Measurements from ENCODE around the gene SPAG16.

SPAG16 gene

GRCh38 chr2:214180686-214181085 is 896.4 kb downstream of the SPAG16 start:
- DNase-seq (ENCODE audit: low spot score): no peak

DNA sequence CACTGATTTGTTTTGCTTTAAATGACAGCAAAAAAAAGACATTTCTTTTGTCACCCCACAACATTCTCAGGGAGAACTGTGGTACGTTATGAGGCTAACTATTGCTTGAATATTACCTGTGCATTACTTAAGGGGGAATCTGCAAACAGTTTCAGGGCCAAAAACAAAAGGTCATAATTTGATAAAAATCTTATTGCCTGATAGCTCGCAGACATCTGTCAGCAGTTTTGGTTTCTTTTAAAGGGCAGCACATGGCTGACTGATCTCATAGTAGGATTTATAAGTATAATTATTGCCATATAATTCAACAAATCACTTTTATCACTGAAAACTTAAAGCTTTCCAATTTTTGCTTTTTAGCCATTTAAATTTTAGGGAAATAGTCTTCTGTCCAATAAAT is 900.2 kb downstream of the SPAG16 start:
- no peak for DNase-seq (ENCODE audit: low spot score)

DNA sequence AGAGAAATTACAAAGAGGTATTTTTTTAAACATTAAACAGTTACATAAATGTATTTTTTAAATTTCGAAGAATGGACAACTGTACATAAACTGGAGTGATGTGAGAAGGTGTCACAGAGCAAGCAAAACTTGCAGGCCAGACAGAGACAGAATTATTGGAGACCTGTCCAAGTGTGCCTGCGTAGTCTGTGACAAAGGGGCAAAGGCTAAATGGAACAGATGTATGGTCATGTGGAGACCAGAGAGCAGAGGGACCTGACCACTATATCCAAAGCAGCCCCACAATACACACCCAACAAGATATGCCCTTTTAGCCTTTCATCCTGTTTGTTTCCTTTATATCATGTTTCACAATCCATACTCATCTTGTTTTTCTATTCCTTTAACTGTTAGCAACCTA is 901.3 kb downstream of the SPAG16 start:
- DNase-seq (ENCODE audit: low spot score): no peak

DNA sequence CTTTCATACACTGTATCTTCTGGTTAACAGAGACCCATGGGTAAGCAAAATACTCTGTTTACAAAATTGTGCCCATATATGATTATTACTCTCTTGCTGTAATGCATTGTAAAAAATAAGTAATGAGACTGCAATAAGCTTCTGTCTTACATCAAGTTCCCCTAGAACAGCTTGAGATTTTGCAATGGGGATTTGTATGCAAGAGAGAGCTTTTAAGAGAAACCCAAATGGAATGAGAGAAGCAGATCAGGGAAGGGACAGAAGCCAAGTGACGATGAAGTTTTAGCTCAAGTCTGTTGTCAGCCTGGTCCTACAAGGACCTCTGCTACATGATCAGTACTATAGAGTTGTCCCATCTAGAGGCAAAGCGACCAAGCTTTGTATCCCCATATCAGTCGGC is 908.4 kb downstream of the SPAG16 start:
- no peak for DNase-seq (ENCODE audit: low spot score)

DNA sequence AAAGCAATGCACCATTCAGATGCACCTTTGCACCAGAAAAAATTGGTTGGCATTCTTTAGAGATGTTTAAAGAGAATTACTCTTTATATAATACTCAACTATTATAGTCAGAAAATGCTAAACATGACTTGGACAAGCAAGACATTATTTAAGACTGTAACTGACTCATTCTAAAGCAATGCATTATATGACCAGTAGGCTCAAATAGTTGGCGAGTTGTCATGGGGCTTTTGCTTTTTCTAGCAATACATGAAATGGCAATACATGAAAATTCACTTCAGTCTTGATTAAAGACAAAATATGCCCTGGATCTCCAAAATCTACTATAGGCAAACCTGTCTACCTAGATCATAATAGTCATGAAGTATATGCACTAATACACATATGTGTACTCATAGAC is 909.7 kb downstream of the SPAG16 start:
- no peak for DNase-seq (ENCODE audit: low spot score)

- DNase-seq (ENCODE audit: low spot score): no peak
These were observed 912.0 kb downstream of the SPAG16 start for GRCh38 chr2:214196260-214196659.

DNA sequence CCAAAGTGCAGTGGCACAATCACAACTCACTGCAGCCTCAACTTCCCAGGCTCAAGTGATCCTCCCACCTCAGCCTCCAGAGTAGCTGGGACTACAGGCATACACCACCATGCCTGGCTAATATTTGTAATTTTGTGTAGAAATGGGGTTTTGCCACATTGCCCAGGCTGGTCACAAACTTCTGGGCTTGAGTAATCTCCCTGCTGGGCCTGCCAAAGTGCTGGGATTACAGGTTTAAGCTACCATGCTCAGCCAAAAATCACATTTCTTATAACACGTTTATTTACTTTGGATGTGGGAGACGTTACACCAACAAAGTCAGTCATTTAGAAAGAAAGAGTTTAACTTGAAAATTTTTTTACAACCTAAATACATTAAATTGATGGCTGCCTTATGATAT is 917.6 kb downstream of the SPAG16 start:
- no peak for DNase-seq (ENCODE audit: low spot score)

DNA sequence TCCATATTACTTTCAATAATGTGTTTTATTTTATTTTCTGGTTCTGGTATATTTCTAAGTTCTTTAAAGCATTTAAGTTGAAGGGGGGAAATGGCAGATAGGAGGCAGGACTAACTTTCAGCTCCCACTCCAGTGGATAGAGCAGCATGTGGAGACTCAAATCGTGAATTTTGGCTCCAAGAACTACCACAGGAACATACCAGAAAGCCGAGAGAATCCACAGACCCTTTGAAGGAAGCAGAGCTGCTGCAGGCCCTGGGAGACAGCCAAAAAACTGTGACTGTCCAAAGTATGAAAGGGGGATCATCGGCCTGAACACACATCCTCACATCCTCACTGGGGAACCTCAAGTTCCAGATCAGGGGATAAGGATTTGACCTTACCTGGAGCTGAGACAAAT is 919.0 kb downstream of the SPAG16 start:
- no peak for DNase-seq (ENCODE audit: low spot score)

DNA sequence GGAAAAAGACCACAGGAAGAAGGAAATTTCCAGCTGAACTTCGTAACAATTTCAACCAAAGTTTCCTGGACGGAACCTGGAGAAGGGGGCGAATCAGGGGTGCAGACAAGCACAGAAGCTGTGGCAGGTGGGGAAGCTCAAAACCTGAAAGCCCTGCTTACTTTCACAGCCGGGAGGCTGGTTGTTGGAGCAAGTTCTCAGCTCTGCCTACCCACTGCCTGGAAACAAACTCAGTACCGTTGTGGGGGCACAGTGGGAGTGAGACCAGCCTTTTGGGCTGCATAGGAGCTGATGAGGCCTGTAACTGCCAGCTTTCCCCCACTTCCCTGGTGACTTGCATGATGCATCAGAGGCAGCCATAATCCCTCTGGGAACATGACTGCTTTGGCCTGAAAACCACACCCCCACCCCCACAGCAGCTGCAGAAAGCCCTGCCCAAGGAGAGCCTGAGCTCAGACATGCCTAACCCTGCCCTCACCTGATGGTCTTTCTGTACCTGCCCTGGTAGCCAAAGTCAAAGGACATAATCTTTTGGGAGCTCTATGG is 919.6 kb downstream of the SPAG16 start:
- no peak for DNase-seq (ENCODE audit: low spot score)

DNA sequence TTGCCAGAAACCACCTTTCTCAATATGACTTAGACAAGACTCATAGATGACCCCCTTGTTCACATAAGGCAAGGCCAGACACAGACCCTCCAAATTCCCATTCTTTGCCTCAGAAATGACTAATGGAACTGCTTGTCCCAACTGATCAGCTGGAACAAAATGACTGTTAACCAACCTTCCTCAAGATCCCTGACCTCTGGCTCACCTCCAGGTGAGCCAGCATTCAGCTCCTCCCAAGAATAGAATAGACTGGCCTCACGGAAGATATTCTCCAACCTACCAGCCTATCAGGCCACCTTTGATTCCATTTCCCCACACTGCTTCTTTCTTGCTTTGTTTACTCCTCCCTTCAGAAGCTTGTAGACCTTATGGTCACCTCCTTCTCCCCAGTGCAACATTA is 930.8 kb downstream of the SPAG16 start:
- DNase-seq (ENCODE audit: low spot score): no peak

GRCh38 chr2:214217136-214217535 is 932.9 kb downstream of the SPAG16 start:
- no peak for DNase-seq (ENCODE audit: low spot score)

GRCh38 chr2:214217599-214217998 is 933.3 kb downstream of the SPAG16 start:
- no peak for DNase-seq (ENCODE audit: low spot score)

DNA sequence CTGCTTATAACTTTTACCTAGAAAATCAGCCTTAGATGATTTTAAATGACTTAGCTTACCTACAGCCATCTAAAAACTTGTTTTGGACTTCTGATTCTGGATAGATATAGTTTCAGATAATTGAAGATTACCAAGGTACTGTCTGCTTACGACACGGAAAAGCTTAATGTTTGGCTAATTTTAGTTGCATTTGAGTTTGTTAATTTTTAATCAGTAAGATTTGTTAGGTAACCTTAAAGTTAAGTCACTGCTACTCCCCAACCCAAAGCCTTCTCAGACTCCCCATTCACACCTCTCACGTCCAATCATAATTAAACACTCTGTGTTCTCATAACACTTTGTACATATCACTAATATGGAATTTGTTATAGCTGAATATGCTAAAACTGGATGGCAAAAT is 936.0 kb downstream of the SPAG16 start:
- no peak for DNase-seq (ENCODE audit: low spot score)

DNA sequence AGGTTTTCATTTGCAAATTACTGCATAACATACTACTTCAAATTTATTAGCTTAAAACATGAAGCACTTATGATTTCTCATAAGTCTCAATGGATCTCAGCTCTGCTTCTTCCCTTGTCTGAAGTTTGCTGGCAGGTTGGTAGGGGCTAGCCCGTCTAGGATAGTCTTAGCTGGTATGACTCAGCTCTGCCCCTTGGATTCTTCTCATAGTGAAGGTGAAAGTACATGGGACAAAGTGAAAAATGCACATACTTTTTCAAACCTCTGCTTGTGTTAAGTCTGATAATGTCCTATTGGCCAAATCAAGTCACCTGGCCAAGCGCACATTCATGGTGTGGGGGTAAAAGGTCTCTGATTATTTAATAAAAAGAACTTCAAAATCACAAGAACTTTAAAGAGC is 941.8 kb downstream of the SPAG16 start:
- DNase-seq (ENCODE audit: low spot score): no peak

GRCh38 chr2:214232271-214232670 is 948.0 kb downstream of the SPAG16 start:
- no peak for DNase-seq (ENCODE audit: low spot score)

DNA sequence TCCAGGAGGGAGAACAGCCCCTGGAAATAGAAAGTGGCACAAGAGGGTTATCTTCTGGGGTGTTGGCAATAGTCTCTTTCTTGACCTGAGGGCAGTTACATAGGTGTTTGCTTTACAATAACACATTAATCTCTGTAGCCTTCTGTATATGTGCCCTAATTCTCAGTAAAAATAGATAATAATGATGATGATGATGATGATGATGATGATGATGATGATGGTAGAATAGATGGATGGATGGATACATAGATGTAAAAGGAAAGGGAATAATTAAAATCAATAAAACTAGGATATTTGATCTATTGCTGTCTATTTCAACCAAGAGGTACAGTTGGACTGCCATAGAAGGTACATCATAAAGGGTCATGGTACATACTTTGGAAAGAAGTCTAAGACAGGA is 948.9 kb downstream of the SPAG16 start:
- DNase-seq (ENCODE audit: low spot score): no peak

- DNase-seq (ENCODE audit: low spot score): no peak
These were observed 958.5 kb downstream of the SPAG16 start for GRCh38 chr2:214242797-214243196.

GRCh38 chr2:214244847-214245246 is 960.6 kb downstream of the SPAG16 start:
- DNase-seq (ENCODE audit: low spot score): no peak

DNA sequence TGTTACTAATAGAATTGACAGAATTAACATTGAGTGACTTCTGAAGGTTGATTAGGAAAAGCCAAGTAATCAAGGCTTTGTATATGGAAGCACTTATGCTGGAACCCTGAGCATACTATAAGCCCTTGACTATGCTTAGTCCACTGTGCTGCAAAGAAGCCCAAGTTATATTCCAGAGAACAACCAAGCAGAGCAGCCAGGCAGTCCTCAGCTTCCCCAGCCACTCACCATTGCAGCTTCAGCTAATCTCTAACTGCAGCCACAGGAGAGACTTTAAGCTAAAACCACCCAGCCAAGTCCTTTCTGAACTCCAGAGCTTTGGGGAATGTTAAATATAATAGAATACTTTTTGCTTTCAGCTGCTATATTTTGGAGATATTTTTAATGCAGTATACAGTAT is 962.2 kb downstream of the SPAG16 start:
- DNase-seq (ENCODE audit: low spot score): no peak

DNA sequence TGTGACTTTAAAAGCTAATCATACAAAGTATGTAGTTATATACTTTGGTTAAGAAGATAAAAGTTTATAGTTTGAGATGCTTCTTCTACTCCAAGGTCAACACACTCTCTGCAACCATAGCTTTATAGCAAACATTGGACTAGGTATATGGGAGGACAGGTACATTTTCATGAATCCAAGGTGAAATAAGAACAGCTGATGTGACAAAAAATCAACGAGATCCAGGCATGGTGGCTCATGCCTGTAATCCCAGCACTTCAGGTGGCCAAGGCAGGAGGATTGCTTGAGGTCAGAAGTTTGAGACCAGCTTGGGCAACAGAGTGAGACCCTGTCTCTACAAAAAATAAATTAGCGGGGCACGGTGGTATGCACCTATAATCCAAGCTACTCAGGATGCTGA is 963.3 kb downstream of the SPAG16 start:
- DNase-seq (ENCODE audit: low spot score): no peak

DNA sequence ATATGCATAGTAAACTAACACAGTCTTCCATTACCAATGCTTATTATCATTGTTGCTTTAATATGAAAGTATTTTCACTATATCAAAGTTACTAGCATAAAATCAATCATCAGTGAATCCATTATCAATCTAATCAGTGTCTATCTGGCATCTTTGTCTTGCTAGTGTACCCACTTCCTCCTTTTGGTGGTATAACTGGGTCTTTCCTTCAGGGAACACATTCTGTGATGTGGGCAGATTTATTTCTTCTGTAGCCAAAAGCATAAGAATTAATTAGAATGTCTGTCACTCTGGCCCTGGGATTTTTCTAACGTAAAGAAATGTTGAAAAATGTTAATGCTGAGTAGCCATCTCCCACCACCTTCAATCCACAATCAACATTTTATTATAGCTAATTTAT is 970.8 kb downstream of the SPAG16 start:
- DNase-seq (ENCODE audit: low spot score): no peak

- no peak for DNase-seq (ENCODE audit: low spot score)
These were observed 977.4 kb downstream of the SPAG16 start for GRCh38 chr2:214261683-214262082.

DNA sequence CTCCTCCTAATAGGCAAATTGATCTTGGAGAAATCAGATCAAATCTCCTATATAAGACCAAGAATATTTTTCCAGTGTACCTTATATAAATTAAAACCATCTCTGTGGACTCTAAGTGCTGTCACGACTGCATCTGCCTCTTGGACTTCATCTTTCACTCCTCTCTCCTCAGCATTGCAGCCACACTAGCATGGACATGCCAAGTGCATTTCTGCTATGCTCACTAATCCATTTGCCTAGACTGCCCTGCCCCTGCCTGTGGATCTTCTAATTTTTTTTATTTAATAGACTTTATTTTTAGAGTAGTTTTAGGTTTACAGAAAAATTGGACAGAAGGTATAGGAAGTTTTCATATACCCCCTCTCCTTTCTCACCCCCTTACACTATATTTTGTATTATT is 979.9 kb downstream of the SPAG16 start:
- no peak for DNase-seq (ENCODE audit: low spot score)

GRCh38 chr2:214265991-214266489 is 981.8 kb downstream of the SPAG16 start:
- DNase-seq (ENCODE audit: low spot score): no peak

DNA sequence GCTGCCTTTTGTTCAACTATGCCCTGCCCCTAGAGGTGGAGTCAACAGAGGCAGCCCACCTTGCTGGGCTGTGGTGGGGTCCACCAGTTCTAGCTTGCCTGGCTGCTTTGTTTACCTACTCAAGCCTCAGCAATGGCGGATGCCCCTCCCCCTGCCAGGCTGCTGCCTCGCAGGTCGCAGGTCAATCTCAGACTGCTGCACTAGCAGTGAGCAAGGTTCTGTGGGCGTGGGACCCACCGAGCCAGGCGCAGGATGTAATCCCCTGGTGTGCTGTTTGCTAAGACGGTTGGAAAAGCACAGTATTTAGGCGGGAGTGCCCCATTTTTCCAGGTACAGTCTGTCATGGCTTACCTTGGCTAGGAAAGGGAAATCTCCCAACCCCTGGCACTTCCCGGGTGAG is 993.6 kb downstream of the SPAG16 start:
- DNase-seq (ENCODE audit: low spot score): no peak

Measured in HuH-7.5 (cell line).